BJ (cell line): Measurements from ENCODE around the gene PPP1R10. TPM values are rescaled to one million over a fixed set of nuclear protein-coding genes. Genes with fewer than 3 reads are reported as not detected.

ENCODE experiments used
- CTCF ChIA-PET: fragments of 350-600 bp; formaldehyde crosslinking; extraction: SDS; loops from one replicate; lab custom pipeline; 2021; ENCODE audit warnings: antibody characterized with exemption, inconsistent platforms; lab: Yijun Ruan, JAX
- POLR2A ChIA-PET: fragments of 300-600 bp; sonication (Branson Sonifier 250); formaldehyde crosslinking; extraction: SDS; loops from one replicate; lab custom pipeline; 2021; ENCODE audit warnings: antibody characterized with exemption; lab: Charles Lee
- DNase-seq: peaks from one replicate; pipeline ENCODE4 v3.0.0-alpha.2; 2011; ENCODE audit warnings: low read depth
- H3K27me3 ChIP-seq: 2 replicates; pipeline ENCODE4 v1.6.0; 2011; ENCODE audit warnings: low read length; ENCODE audit not compliant: control insufficient read depth, insufficient read depth
- H3K36me3 ChIP-seq: 2 replicates; pipeline ENCODE4 v1.5.1; 2011; ENCODE audit warnings: low read length; ENCODE audit not compliant: control insufficient read depth, insufficient read depth
- H3K4me3 ChIP-seq: 2 replicates; pipeline ENCODE4 v1.5.1; 2011; ENCODE audit warnings: low read depth, mild to moderate bottlenecking, control low read depth, low read length
- polyA plus RNA-seq: library from polyadenylated mRNA; depleted of rRNA; stranded (reverse); fragments of >200 nt; gene quantifications from 2 replicates; pipeline ENCODE4 v1.2.3, GENCODE V29; 2011
- TF ChIP-seq, protein P1 (sequence below): IDR thresholded peaks from 2 replicates; pipeline ENCODE4 v1.5.1; 2011; ENCODE audit warnings: low read depth, mild to moderate bottlenecking, control low read depth, inconsistent platforms, low read length, moderate library complexity; ENCODE audit not compliant: insufficient read depth

Gene PPP1R10
- polyA plus RNA-seq, 1 experiment, result 32.2 TPM

DNA sequence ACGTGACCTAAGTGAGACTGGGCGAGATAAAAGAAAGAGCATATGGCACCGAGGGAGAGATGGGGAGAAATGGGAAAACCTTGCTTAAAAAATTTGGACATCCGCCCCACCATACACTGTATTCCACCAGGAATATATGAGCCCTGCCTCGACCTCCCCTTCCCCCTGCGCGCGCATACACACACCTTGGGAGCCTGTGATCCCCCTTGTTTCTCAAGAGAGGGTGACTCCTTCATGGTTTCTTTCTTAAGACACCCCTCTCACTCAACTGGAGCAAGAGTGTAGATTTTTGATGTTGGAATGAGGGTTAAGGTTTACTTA lies 45.3 kb downstream of the PPP1R10 start:
- H3K36me3 ChIP-seq, result peaks cover 1% of the 10 kb centered on the region; the same call in 1 of the 2 replicates
- TF ChIP-seq, protein P1, sequence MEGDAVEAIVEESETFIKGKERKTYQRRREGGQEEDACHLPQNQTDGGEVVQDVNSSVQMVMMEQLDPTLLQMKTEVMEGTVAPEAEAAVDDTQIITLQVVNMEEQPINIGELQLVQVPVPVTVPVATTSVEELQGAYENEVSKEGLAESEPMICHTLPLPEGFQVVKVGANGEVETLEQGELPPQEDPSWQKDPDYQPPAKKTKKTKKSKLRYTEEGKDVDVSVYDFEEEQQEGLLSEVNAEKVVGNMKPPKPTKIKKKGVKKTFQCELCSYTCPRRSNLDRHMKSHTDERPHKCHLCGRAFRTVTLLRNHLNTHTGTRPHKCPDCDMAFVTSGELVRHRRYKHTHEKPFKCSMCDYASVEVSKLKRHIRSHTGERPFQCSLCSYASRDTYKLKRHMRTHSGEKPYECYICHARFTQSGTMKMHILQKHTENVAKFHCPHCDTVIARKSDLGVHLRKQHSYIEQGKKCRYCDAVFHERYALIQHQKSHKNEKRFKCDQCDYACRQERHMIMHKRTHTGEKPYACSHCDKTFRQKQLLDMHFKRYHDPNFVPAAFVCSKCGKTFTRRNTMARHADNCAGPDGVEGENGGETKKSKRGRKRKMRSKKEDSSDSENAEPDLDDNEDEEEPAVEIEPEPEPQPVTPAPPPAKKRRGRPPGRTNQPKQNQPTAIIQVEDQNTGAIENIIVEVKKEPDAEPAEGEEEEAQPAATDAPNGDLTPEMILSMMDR, result no peak
- CTCF ChIA-PET, result interaction anchor here (1.4 to 1.6 kb wide), 3 partner anchors 19 to 30 kb away, joined by 3 to 6 read pairs (median 4); no protein-coding TSS in a partner anchor
- no peak for DNase-seq
- peak overlapping the region; percentile 85 for H3K4me3 ChIP-seq
- POLR2A ChIA-PET, result interaction anchor here (0.5 to 1.0 kb wide), 4 partner anchors 14 to 55 kb away, joined by 3 to 13 read pairs (median 6); partner anchors contain the start of gene PRR3
- no peaks in the 10 kb centered on the region for H3K27me3 ChIP-seq

DNA sequence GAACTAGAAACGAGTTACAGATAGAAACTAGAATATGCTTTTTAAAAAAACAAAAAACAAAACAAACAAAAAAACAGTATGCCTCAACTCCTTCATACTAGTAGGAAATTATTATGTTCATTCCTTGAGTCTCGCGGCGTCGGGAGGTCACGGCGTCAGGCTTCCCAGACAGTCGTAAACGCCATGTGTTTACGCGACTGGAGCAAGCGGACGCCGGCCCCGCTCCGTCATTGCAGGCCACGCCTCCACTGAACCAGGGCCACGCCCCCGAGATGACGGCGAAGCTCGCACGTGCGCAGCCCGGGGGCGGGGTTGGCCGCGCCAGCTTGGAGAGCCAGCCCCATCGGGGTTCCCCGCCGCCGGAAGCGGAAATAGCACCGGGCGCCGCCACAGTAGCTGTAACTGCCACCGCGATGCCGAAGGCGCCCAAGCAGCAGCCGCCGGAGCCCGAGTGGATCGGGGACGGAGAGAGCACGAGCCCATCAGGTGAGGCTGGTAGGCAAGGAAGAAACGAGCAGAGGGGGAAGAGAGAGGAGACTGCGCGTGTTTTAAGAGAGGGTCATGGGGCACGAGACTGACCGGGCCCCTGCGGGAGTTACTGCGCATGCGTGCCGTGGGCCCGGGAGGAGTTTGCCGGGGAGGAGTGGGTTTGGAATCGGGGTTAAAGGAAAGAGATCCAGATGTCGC lies 45.8 kb downstream of the PPP1R10 start, which contains the start of gene ABCF1:
TSS of gene ABCF1 (plus strand) at position 368 of the 687 bp plus-strand sequence. CDS start at position 414, 46 bp downstream.
- Histone ChIP-seq H3K27me3 (no peaks in the 10 kb centered on the region), H3K36me3 (no peaks in the 10 kb centered on the region), H3K4me3 (peak within 1 kb of the TSS; percentile 85)
- peak; percentile 83 for DNase-seq
- CTCF ChIA-PET, result interaction anchor here (0.6 to 1.8 kb wide), 7 partner anchors 12 to 39 kb away, joined by 3 to 6 read pairs (median 4); partner anchors contain the start of gene GNL1
- POLR2A ChIA-PET, result interaction anchor here (0.5 to 1.0 kb wide), 4 partner anchors 14 to 55 kb away, joined by 3 to 13 read pairs (median 6); partner anchors contain the start of gene PRR3
- TF ChIP-seq, protein P1, result no peak

DNA sequence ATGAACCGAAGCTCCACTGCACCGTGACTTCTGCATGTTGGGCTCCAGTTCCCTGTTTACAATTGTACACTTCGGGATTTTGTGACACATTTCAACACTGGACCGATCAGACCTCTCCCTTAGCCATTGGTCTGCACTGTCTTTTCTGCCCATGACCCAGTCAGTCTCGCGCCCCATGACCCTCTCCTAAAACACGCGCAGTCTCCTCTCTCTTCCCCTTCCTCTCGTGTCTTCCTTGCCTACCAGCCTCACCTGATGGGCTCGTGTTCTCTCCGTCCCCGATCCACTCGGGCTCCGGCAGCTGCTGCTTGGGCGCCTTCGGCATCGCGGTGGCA lies 46.3 kb downstream of the PPP1R10 start:
- ChIA-PET CTCF (interaction anchor here (0.6 to 1.8 kb wide), 8 partner anchors 12 to 89 kb away, joined by 3 to 6 read pairs (median 4); partner anchors contain the start of gene GNL1), POLR2A (interaction anchor here (1.0 kb wide), 2 partner anchors 13 to 44 kb away, joined by 3 to 13 read pairs; partner anchors contain the start of gene PRR3)
- Histone ChIP-seq H3K36me3 (no peaks in the 10 kb centered on the region), H3K4me3 (peak overlapping the region; percentile 85), H3K27me3 (no peaks in the 10 kb centered on the region)
- no peak for DNase-seq
- TF ChIP-seq, protein P1, result no peak

DNA sequence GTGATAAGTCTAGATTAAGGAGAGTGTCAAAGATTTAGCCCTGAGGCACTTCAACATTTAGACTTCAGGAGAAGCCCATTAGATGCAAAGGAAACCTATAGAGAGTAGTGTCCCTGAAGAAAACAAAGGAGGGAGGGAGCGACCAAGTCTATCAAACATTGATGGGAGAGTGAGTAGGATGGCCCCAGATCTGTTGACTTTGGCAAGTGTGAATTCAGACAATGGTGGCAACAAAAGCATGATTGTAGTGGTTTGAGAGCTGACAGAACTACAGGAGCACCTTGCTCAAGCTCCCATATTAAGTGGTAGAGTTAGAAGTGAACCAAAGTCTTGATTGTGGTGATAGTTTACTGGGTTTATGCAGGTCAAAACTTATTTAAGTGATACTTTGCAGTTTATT lies 46.8 kb downstream of the PPP1R10 start:
- no peaks in the 10 kb centered on the region for H3K36me3 ChIP-seq
- TF ChIP-seq, protein P1, result no peak
- no peaks in the 10 kb centered on the region for H3K27me3 ChIP-seq
- peak overlapping the region; percentile 85 for H3K4me3 ChIP-seq
- ChIA-PET POLR2A (no interaction called here), CTCF (interaction anchor here (0.7 to 1.8 kb wide), 7 partner anchors 11 to 88 kb away, joined by 3 to 6 read pairs (median 4); no protein-coding TSS in a partner anchor)
- DNase-seq, result no peak

DNA sequence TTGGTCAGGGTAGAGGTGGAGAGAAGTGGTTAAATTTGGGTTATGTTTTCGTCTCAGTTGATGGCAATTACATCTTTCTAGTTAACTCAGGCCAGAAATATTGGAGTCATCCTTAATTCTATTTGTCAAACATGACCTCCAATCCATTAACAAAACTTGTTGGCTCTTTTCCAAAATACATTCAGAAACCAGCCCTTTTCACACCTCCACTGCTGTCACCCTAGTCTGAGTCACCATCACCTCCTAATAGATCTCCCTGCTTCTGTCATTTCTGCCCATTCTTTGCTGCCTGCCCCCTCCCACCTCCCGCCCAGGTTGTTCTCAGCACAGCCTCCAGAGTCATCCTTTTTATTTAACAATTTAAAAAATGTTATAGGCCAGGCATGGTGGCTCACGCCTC lies 48.8 kb downstream of the PPP1R10 start:
- no peak overlapping the region for H3K4me3 ChIP-seq
- ChIA-PET CTCF (no interaction called here), POLR2A (no interaction called here)
- TF ChIP-seq, protein P1, result no peak
- no peak for DNase-seq
- no peaks in the 10 kb centered on the region for H3K27me3 ChIP-seq
- H3K36me3 ChIP-seq, result no peaks in the 10 kb centered on the region
